Endodermal cell (in vitro differentiated cells): ENCODE measurements around the gene PTPA. TPM values are rescaled to one million over a fixed set of nuclear protein-coding genes. Genes with fewer than 3 reads are reported as not detected.
"Not testable (repeated sequence)": the region's sequence is repeated elsewhere in the genome, so short reads cannot be mapped to it uniquely, and the experiment has no call there.

ENCODE experiments used
- DNase-seq: peaks from one replicate; pipeline ENCODE4 v3.0.0-alpha.2; 2017
- H3K27ac ChIP-seq: 2 replicates; pipeline ENCODE4 v1.5.1; 2013; ENCODE audit warnings: mild to moderate bottlenecking, low read depth, low read length, moderate library complexity
- H3K27me3 ChIP-seq: 2 replicates; pipeline ENCODE4 v1.6.1; 2013; ENCODE audit warnings: mild to moderate bottlenecking, low read length, moderate library complexity; ENCODE audit not compliant: insufficient read depth, control insufficient read depth, poor library complexity, severe bottlenecking
- H3K36me3 ChIP-seq: 2 replicates; pipeline ENCODE4 v1.7.0; 2013; ENCODE audit warnings: mild to moderate bottlenecking, low read length, moderate library complexity; ENCODE audit not compliant: control insufficient read depth, insufficient read depth
- H3K4me1 ChIP-seq: one replicate; pipeline ENCODE4 v1.7.0; 2013; ENCODE audit warnings: low read length; ENCODE audit not compliant: control insufficient read depth, insufficient read depth
- H3K4me3 ChIP-seq: 2 replicates; pipeline ENCODE4 v1.5.1; 2013; ENCODE audit warnings: mild to moderate bottlenecking, low read length, moderate library complexity
- H3K9ac ChIP-seq: 2 replicates; pipeline ENCODE4 v1.6.1; 2013; ENCODE audit warnings: mild to moderate bottlenecking, low read length, moderate library complexity; ENCODE audit not compliant: poor library complexity, severe bottlenecking; ENCODE audit errors: extremely low read depth
- H3K9me3 ChIP-seq: 2 replicates; pipeline ENCODE4 v1.6.1; 2013; ENCODE audit warnings: mild to moderate bottlenecking, low read length, moderate library complexity; ENCODE audit not compliant: control insufficient read depth
- H3K27ac Mint-ChIP-seq: 2 replicates; pipeline ENCODE4 v1.8.0; 2020; ENCODE audit warnings: mixed read lengths
- H3K27me3 Mint-ChIP-seq: 2 replicates; pipeline ENCODE4 v1.8.0; 2021; ENCODE audit warnings: mild to moderate bottlenecking, mixed read lengths; ENCODE audit not compliant: insufficient read depth
- H3K36me3 Mint-ChIP-seq: 2 replicates; pipeline ENCODE4 v1.8.0; 2020; ENCODE audit warnings: low read depth, mixed read lengths
- H3K4me1 Mint-ChIP-seq: 2 replicates; pipeline ENCODE4 v1.8.0; 2020; ENCODE audit warnings: mixed read lengths
- H3K4me3 Mint-ChIP-seq: 2 replicates; pipeline ENCODE4 v1.8.0; 2020; ENCODE audit warnings: mild to moderate bottlenecking, moderate library complexity, mixed read lengths
- H3K9me3 Mint-ChIP-seq: 2 replicates; pipeline ENCODE4 v1.8.0; 2020; ENCODE audit warnings: mild to moderate bottlenecking, mixed read lengths
- WGBS, 2 experiments: methylation state at CpG; one replicate each; pipeline versions ENCODE4 v1.1.5 to v1.1.7; 2013; ENCODE audit warnings: missing lambda C conversion rate in 2 of 2, mixed read lengths in 1 of 2; ENCODE audit not compliant: insufficient coverage in 1 of 2, insufficient read length in 1 of 2; 5-methylcytosine and 5-hydroxymethylcytosine counted together
- total RNA-seq, 2 donors: library from RNA; stranded (reverse); fragmentation: NEBNext Ultra II Directional in 1 of 2; extraction: Animal tissue kit (Norgen Biotek cat#: 25700) in 1 of 2; gene quantifications; 2 replicates in 1 of 2; 3 replicates in 1 of 2; pipeline ENCODE4 v1.2.1, GENCODE V29; 2021
- TF ChIP-seq, protein P1 (sequence below): fragments of 200-600 bp; sonication (generic); conservative IDR thresholded peaks from 2 replicates; pipeline ENCODE4 v1.5.0; 2021; ENCODE audit warnings: antibody characterized with exemption, mild to moderate bottlenecking

Gene PTPA
- total RNA-seq, 2 donors from 2014 or later = 134 to 139 TPM

DNA sequence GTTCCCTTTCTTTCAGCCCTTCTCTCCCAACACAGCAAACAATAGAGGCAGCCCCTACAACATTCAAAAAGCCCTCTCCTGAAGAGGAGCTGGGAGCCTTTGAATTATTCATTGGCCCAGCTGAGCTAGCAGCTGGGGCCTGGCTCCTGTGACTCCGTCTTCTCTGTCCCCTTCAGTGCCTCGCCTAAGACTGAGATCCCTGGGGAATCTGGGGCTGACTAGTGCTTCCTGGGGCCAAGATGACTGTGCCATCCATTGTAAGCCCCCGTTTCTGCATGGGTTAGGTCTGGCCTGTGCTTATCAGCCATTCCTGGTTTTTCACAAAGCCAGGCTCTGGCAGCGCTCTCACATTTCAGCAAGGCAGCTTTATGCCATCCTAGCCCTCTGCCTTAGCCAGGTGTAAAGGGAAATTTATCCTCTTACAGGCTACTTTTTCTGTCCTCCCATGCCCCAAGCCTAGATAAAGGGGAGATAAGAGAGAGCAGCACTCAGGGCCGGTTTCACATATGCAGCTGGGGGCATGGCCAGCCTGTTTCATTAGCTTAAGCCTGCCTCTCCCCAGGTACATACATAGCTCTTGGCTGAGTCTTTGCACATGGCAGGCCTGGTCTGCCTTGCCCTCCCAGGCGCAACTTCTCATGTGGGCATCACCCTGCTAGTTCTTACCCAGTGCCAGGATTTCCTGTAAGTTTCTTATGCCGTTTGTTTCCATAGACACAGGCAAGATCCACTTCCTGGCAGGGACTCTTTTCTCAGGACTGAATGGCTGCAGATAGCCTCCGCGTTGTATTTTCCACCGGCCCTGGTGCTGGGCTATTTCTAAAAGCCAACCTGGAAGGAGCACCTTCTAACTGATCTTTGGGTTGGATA lies 15.8 kb downstream of the PTPA start:
- Histone ChIP-seq H3K9me3 (no peaks in the 10 kb centered on the region), H3K4me1 (no peaks in the 10 kb centered on the region), H3K9ac (no peak overlapping the region), H3K27ac (peak overlapping the region; percentile 93), H3K36me3 (peaks cover 57% of the 10 kb centered on the region), H3K27me3 (no peaks in the 10 kb centered on the region), H3K4me3 (no peak overlapping the region)
- peaks cover 15% of the 10 kb centered on the region for H3K4me1 Mint-ChIP-seq
- H3K36me3 Mint-ChIP-seq = peaks cover 61% of the 10 kb centered on the region
- no peaks in the 10 kb centered on the region for H3K9me3 Mint-ChIP-seq
- 48 to 63% methylated on average over 9 to 10 of the region's 10 CpGs for whole genome bisulfite sequencing, 2 experiments
- peak overlapping the region; percentile 87 for H3K27ac Mint-ChIP-seq
- no peaks in the 10 kb centered on the region for H3K27me3 Mint-ChIP-seq
- DNase-seq = peak; percentile 82
- TF ChIP-seq, protein P1, sequence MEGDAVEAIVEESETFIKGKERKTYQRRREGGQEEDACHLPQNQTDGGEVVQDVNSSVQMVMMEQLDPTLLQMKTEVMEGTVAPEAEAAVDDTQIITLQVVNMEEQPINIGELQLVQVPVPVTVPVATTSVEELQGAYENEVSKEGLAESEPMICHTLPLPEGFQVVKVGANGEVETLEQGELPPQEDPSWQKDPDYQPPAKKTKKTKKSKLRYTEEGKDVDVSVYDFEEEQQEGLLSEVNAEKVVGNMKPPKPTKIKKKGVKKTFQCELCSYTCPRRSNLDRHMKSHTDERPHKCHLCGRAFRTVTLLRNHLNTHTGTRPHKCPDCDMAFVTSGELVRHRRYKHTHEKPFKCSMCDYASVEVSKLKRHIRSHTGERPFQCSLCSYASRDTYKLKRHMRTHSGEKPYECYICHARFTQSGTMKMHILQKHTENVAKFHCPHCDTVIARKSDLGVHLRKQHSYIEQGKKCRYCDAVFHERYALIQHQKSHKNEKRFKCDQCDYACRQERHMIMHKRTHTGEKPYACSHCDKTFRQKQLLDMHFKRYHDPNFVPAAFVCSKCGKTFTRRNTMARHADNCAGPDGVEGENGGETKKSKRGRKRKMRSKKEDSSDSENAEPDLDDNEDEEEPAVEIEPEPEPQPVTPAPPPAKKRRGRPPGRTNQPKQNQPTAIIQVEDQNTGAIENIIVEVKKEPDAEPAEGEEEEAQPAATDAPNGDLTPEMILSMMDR = no peak
- H3K4me3 Mint-ChIP-seq = no peak overlapping the region

DNA sequence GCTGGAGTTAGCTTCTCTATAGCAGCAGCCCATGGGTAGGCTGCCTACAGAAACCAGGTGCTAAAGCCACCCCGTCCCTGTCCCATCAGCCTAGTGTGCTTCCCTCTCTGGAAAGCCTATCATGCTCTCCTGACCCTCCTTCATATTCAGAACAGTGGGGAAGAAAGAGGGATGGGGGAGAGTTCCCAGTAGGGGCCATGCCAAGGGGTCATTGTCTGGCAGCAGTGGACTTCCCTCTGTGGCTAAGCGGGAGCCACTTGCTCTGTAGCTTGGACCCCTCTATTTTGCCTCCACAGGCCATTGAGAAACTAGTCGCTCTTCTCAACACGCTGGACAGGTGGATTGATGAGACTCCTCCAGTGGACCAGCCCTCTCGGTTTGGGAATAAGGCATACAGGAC lies 17.5 kb downstream of the PTPA start:
- no peak overlapping the region for H3K27ac Mint-ChIP-seq

DNA sequence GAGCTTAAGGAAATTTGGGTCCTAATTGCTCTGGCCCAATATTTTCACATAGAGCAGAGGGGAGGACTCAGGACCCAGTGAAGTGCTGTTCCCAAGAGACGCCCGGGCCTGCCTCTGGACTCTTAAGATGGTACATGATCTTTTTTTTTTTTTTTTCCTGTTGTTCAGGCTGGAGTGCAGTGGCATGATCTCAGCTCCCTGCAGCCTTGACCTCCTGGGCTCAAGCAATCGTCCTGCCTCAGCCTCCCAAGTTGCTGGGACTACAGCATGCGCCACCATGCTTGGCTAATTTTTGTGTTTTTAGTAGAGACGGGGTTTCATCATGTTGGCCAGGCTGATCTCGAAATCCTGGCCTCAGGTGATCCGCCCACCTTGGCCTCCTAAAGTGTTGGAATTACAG lies 19.1 kb downstream of the PTPA start:
- not testable (repeated sequence) for H3K4me1 ChIP-seq, H3K9me3 ChIP-seq, H3K27ac Mint-ChIP-seq, H3K9ac ChIP-seq, DNase-seq, H3K27me3 Mint-ChIP-seq, H3K9me3 Mint-ChIP-seq, H3K27ac ChIP-seq, H3K4me3 ChIP-seq, H3K27me3 ChIP-seq, H3K4me3 Mint-ChIP-seq
- peaks cover 15% of the 10 kb centered on the region for H3K4me1 Mint-ChIP-seq
- peaks cover 61% of the 10 kb centered on the region for H3K36me3 Mint-ChIP-seq
- WGBS, 2 experiments = 90 to 93% methylated on average over 6 to 7 of the region's 7 CpGs
- peaks cover 62% of the 10 kb centered on the region for H3K36me3 ChIP-seq

More for the DNA sequence above, 17.5 kb downstream of the PTPA start:
- Mint-ChIP-seq H3K4me3 (no peak overlapping the region), H3K4me1 (peaks cover 15% of the 10 kb centered on the region), H3K27me3 (no peaks in the 10 kb centered on the region), H3K36me3 (peaks cover 57% of the 10 kb centered on the region), H3K9me3 (no peaks in the 10 kb centered on the region)
- WGBS, 2 experiments = 94 to 98% methylated on average over 4 to 5 of the region's 5 CpGs
- TF ChIP-seq, protein P1 = no peak
- Histone ChIP-seq H3K9me3 (no peaks in the 10 kb centered on the region), H3K4me1 (no peaks in the 10 kb centered on the region), H3K27ac (no peak overlapping the region), H3K27me3 (no peaks in the 10 kb centered on the region), H3K36me3 (peaks cover 61% of the 10 kb centered on the region), H3K9ac (no peak overlapping the region), H3K4me3 (no peak overlapping the region)
- DNase-seq = no peak
